LNCAP (cell line): ENCODE data around the gene NTM.

Experiments
- TF ChIP-seq, protein P1 (sequence below): fragments of 450-650 bp; IDR thresholded peaks from 2 replicates; pipeline ENCODE4 v1.5.1; 2017; ENCODE audit warnings: mild to moderate bottlenecking

Gene NTM

DNA sequence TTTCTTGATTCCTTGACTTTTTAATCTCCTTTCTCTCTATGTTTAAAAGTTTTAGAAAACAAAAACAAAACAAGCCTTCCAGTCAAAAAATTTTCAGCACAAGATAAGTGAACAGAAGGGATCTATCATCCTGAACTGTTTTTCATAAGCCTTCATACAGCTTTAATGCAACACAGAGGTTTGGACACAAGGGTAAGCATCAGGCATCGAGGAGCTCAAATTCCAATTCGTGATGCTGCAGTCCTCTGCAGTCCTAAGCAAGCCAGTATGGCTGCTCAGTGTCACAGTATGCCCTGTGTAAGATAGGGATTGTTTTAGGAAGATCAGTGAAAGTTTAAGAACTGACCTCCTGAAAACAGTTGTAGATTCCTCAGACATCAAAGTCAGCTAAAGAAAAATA lies 740.9 kb downstream of the NTM start:
- TF ChIP-seq, protein P1, sequence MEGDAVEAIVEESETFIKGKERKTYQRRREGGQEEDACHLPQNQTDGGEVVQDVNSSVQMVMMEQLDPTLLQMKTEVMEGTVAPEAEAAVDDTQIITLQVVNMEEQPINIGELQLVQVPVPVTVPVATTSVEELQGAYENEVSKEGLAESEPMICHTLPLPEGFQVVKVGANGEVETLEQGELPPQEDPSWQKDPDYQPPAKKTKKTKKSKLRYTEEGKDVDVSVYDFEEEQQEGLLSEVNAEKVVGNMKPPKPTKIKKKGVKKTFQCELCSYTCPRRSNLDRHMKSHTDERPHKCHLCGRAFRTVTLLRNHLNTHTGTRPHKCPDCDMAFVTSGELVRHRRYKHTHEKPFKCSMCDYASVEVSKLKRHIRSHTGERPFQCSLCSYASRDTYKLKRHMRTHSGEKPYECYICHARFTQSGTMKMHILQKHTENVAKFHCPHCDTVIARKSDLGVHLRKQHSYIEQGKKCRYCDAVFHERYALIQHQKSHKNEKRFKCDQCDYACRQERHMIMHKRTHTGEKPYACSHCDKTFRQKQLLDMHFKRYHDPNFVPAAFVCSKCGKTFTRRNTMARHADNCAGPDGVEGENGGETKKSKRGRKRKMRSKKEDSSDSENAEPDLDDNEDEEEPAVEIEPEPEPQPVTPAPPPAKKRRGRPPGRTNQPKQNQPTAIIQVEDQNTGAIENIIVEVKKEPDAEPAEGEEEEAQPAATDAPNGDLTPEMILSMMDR: no peak

DNA sequence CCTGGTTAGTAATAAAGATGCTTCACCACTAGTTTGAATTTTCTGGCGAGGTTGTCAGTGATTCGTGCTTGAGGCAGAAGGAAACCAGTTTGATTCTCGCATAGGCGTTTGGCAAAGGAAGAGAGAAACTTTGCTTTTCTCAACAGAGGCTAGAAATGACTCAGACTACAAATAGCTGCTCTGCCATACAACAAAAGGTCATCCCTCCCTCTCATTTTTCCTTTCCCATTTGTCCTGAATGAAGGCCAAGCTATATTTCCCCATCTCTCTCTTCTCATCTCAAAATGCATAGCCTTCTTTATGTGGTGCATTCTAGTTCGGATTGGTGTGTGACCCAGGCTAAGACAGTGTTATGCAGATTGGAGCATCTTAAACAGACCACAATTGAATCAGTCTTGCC lies 741.4 kb downstream of the NTM start:
- TF ChIP-seq, protein P1: no peak

DNA sequence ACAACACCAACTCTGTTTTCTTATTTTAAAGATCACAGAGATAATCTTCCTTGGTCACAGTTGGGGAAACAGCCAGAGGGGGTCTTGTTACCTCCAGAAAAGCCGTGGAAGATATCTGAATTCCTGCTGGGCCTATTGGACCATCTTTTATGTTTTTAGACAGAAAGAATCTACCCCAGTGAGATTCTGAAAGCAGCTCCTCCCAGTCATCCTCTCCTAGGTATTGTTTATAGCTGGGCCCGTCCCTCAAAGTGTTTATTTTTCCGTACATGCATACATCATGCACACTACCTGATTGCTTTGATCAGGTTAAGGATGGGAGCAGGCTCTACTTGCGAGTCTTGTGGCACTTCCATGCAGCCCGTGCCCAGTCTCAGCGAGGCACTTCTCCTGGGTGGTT lies 742.4 kb downstream of the NTM start:
- TF ChIP-seq, protein P1: no peak

DNA sequence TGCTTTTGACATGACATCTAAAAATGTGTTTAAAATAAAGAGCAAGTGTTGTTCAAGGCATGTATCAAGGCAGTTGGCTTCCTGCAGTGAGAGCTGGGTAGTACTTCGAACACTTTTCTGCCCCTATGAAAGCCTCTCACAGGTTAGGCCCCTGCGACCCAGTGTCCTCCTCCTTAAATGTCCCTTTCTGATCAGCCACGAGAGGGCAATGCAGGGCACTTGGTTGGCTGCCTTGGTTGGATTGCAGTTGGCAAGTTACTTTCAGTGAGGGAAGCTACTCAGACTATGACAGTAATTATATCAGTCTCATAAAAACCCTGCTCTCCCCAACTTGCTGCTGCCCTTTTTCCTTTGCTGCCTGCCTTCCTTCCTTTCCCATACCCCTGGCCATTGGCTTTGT lies 743.8 kb downstream of the NTM start:
- TF ChIP-seq, protein P1: peak; percentile 32; the same call in 1 of the 2 replicates

DNA sequence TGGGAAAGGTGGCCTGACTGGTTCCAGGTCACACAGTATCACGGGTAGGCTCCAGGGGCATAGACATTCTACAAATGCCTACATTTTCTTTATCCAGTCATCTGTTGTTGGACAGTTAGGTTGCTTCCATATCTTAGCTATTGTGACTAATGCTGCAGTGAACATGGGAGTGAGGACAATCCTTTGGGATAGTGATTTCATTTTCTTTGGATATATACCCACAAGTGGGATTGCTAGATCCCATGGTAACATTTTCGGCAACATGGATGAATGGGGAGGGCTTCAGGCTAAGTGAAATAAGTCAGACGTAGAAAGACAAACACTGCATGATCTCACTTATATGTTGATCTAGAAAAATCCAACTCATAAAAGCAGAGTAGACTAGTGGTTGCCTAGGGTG lies 744.3 kb downstream of the NTM start:
- TF ChIP-seq, protein P1: no peak

DNA sequence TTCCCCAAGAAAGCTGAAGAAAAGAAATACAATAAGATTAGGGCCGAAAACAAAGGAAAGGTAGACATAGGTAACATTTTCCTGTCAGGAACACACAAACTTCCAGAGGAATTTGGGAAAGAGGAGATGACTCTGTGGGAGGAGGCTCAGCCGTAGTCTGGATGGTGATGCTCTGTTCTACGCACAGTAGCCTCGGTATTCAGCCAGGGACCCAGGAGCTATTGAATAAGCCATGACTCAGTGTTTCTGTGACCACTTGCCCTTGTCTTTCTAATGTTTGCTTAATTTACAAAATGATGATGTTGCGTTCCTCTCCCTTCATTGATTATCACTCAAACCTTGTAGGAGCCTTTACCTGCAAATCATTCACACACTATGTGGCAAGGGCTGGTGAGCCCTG lies 745.0 kb downstream of the NTM start:
- TF ChIP-seq, protein P1: no peak

DNA sequence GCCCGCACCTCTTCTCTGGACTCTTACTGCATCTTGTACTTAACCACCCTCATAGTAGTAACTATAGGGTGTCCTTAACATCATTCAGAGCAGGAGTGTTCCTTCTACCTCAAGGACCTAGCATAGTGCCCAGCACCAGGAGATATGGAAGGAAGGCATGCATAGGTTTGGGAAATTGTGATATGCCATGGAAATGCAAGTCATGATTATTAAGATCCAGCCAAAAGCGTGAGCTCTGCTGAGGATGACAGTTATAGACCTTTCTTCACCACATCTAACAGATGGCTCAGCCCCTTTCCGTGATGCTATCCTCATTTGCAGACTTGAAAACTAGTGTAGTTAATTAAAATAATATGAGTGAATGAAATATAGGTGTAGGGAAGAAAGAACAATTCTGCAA lies 746.1 kb downstream of the NTM start:
- TF ChIP-seq, protein P1: no peak

DNA sequence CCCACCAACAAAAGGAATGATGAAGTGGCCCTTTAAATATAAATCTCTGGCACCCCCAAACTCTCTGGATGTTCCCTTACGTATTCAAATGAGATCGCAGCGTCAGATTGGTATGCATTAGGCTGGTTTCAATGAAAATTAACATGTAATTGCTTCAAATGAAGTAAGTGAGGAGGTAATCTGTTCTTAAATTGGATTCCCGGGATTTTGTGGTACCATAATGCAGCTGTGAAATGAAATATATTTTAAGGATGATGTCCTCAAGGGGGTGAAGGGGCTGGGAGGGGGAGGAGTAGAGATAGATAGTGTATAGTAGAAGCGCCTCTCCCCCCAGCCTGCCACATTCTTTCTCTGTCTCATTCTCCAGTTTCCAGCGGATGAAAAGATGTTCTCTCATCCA lies 748.2 kb downstream of the NTM start:
- TF ChIP-seq, protein P1: no peak
